Karpas-422 (cell line): ENCODE data around the gene NAT10. TPM values are rescaled to one million over a fixed set of nuclear protein-coding genes. Genes with fewer than 3 reads are reported as not detected.

ENCODE experiments used
- DNase-seq: peaks from one replicate; pipeline ENCODE4 v3.0.0-alpha.2; 2015
- H2AFZ ChIP-seq: fragments of 200-600 bp; sonication (generic); 2 replicates; pipeline ENCODE4 v1.6.1; 2014; ENCODE audit warnings: antibody characterized with exemption, low read length, mixed read lengths
- H3K27ac ChIP-seq: fragments of 200-600 bp; sonication (generic); 2 replicates; pipeline ENCODE4 v1.5.1; 2014; ENCODE audit warnings: mild to moderate bottlenecking, low read length, moderate library complexity
- H3K27me3 ChIP-seq: fragments of 200-600 bp; sonication (generic); 2 replicates; pipeline ENCODE4 v1.6.1; 2014; ENCODE audit warnings: low read length, mixed read lengths
- H3K36me3 ChIP-seq: fragments of 200-600 bp; sonication (generic); 2 replicates; pipeline ENCODE4 v1.6.1; 2014; ENCODE audit warnings: low read length, mixed read lengths; ENCODE audit not compliant: insufficient read depth
- H3K4me1 ChIP-seq: fragments of 200-600 bp; sonication (generic); 2 replicates; pipeline ENCODE4 v1.6.1; 2014; ENCODE audit warnings: mild to moderate bottlenecking, low read length, mixed read lengths
- H3K4me2 ChIP-seq: fragments of 200-600 bp; sonication (generic); 2 replicates; pipeline ENCODE4 v1.6.1; 2014; ENCODE audit warnings: low read length, low read depth, mild to moderate bottlenecking; ENCODE audit not compliant: poor library complexity, severe bottlenecking
- H3K4me3 ChIP-seq: fragments of 200-600 bp; sonication (generic); 2 replicates; pipeline ENCODE4 v1.5.1; 2014; ENCODE audit warnings: mild to moderate bottlenecking, antibody characterized with exemption, low read length, mixed read lengths
- H3K79me2 ChIP-seq: fragments of 200-600 bp; sonication (generic); 2 replicates; pipeline ENCODE4 v1.6.1; 2014; ENCODE audit warnings: mild to moderate bottlenecking, low read length, mixed read lengths
- H3K9ac ChIP-seq: fragments of 200-600 bp; sonication (generic); 2 replicates; pipeline ENCODE4 v1.6.0; 2014; ENCODE audit warnings: low read length
- H3K9me2 ChIP-seq: fragments of 200-600 bp; sonication (generic), shearing (Covaris generic); replicated peaks from 2 replicates; pipeline ENCODE4 v1.6.0; 2014; ENCODE audit warnings: mild to moderate bottlenecking, low read length, moderate library complexity; ENCODE audit not compliant: insufficient read depth
- H3K9me3 ChIP-seq: fragments of 300-700, 200-600 bp; sonication (generic); 2 replicates; pipeline ENCODE4 v1.6.1; 2014; ENCODE audit warnings: low read length, mixed read lengths
- H4K20me1 ChIP-seq: fragments of 200-600 bp; sonication (generic); 2 replicates; pipeline ENCODE4 v1.6.1; 2014; ENCODE audit warnings: mild to moderate bottlenecking, antibody characterized with exemption, low read length, low read depth; ENCODE audit not compliant: insufficient read depth
- total RNA-seq: library from RNA; depleted of rRNA; stranded (reverse); fragments of >200 nt; shearing (Covaris generic); gene quantifications from 2 replicates; pipeline ENCODE4 v1.2.3, GENCODE V29; 2014; ENCODE audit warnings: low replicate concordance

NAT10 gene
- total RNA-seq, 1 experiment from 2014 or later, result 61.0 TPM

GRCh38 chr11:34114471-34114870 is 9.0 kb downstream of the NAT10 start:
- no peak overlapping the region for H3K4me3 ChIP-seq
- H3K79me2 ChIP-seq, result peaks cover 35% of the 10 kb centered on the region
- H3K36me3 ChIP-seq, result peaks cover 76% of the 10 kb centered on the region
- H3K9ac ChIP-seq, result no peak overlapping the region
- H3K4me1 ChIP-seq, result no peaks in the 10 kb centered on the region
- H3K27ac ChIP-seq, result no peak overlapping the region
- no peaks in the 10 kb centered on the region for H3K9me2 ChIP-seq
- no peaks in the 10 kb centered on the region for H3K27me3 ChIP-seq
- DNase-seq, result no peak
- no peaks in the 10 kb centered on the region for H3K9me3 ChIP-seq
- no peak overlapping the region for H3K4me2 ChIP-seq
- 0 out of 2 replicates have a peak, but pooled peaks cover 4% of the 10 kb centered on the region for H4K20me1 ChIP-seq
- no peak overlapping the region for H2AFZ ChIP-seq

DNA sequence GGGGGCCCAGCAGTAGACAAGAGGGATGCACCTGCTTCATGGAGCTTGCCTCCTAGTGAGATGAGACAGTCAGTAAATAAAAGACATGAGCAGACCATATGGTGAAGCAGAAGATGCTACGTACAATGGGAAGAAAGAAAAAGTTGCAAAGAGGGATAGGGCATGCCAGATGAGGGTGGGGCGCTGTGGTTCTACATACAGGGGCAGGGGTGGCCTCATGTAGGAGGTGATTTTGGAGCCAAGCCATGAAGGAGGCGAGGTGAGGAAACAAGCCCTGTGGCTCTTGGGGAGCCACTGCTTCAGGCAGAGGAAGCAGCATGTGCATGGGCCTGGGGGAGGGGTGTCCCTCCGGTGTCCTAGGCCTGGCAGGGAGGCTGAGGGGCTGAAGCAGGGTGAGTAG is 15.2 kb downstream of the NAT10 start:
- Histone ChIP-seq H3K4me3 (no peak overlapping the region), H3K9me2 (no peaks in the 10 kb centered on the region), H3K79me2 (peaks cover 31% of the 10 kb centered on the region), H2AFZ (no peak overlapping the region), H3K36me3 (peaks cover 72% of the 10 kb centered on the region), H3K27ac (no peak overlapping the region), H3K27me3 (no peaks in the 10 kb centered on the region), H3K4me2 (no peak overlapping the region), H3K9me3 (no peaks in the 10 kb centered on the region), H3K4me1 (no peaks in the 10 kb centered on the region), H3K9ac (no peak overlapping the region), H4K20me1 (0 out of 2 replicates have a peak, but pooled peaks cover 1% of the 10 kb centered on the region)
- DNase-seq, result no peak

GRCh38 chr11:34124885-34125668 is 19.6 kb downstream of the NAT10 start:
- Histone ChIP-seq H3K79me2 (peaks cover 34% of the 10 kb centered on the region), H3K9me2 (no peaks in the 10 kb centered on the region), H3K4me1 (no peaks in the 10 kb centered on the region), H4K20me1 (no peaks in the 10 kb centered on the region), H2AFZ (no peak overlapping the region), H3K9me3 (no peaks in the 10 kb centered on the region), H3K27ac (no peak overlapping the region), H3K9ac (no peak overlapping the region), H3K27me3 (no peaks in the 10 kb centered on the region), H3K36me3 (peaks cover 83% of the 10 kb centered on the region), H3K4me2 (no peak overlapping the region), H3K4me3 (no peak overlapping the region)
- no peak for DNase-seq

DNA sequence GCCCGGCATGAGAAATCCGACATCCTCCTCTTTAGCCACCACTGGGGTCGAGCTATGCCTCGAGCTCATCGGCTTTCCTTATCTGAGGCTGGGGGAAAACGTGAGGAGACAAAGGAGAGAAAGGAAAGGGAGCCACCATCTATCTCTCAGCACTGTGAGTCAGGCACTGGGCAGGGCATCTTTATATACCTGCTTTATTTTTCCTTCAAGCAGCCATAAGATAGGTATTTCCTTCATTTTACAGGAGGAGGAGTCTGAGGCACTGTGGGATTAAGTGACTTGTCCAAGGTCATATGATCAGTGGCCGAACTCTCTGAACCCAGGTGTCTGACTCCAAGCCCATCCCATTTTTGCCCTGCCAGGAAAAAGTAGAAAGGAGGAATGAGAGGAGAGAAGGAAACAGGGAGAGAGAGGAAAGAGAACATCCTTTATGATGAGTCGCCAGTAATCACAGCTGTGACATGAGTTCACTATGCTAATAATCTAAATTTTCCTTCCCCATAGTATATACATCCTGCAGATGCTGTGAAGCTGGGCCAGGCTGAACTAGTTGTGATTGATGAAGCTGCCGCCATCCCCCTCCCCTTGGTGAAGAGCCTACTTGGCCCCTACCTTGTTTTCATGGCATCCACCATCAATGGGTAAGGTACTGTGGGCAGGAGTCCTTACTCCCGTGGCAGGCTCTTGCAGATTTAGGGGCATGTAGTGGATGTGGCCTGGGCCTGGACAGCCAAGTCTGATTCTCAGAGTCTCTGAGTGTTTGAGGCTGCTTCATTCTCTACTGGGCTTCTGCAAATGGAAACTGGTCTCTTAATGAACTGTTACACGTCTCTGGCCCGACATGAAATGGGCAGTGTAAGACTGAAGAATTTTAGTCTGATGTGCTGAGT is 21.8 kb downstream of the NAT10 start:
- H3K9me3 ChIP-seq, result no peaks in the 10 kb centered on the region
- no peak overlapping the region for H3K4me3 ChIP-seq
- peaks cover 9% of the 10 kb centered on the region for H3K4me1 ChIP-seq
- H4K20me1 ChIP-seq, result no peaks in the 10 kb centered on the region
- no peak overlapping the region for H3K4me2 ChIP-seq
- H3K79me2 ChIP-seq, result peaks cover 38% of the 10 kb centered on the region
- H3K27me3 ChIP-seq, result no peaks in the 10 kb centered on the region
- peaks cover 85% of the 10 kb centered on the region for H3K36me3 ChIP-seq
- no peak overlapping the region for H2AFZ ChIP-seq
- no peak overlapping the region for H3K9ac ChIP-seq
- H3K9me2 ChIP-seq, result no peaks in the 10 kb centered on the region
- DNase-seq, result no peak
- H3K27ac ChIP-seq, result no peak overlapping the region

GRCh38 chr11:34128824-34129223 is 23.4 kb downstream of the NAT10 start:
- Histone ChIP-seq H3K4me3 (no peak overlapping the region), H3K27ac (no peak overlapping the region), H3K9me2 (no peaks in the 10 kb centered on the region), H3K4me1 (peaks cover 10% of the 10 kb centered on the region), H3K79me2 (peaks cover 38% of the 10 kb centered on the region), H3K27me3 (no peaks in the 10 kb centered on the region), H3K4me2 (no peak overlapping the region), H3K9me3 (no peaks in the 10 kb centered on the region), H3K9ac (no peak overlapping the region), H4K20me1 (no peaks in the 10 kb centered on the region), H3K36me3 (peaks cover 82% of the 10 kb centered on the region), H2AFZ (no peak overlapping the region)
- no peak for DNase-seq

GRCh38 chr11:34132261-34132965 is 27.0 kb downstream of the NAT10 start:
- no peaks in the 10 kb centered on the region for H3K9me2 ChIP-seq
- no peaks in the 10 kb centered on the region for H3K27me3 ChIP-seq
- DNase-seq, result no peak
- peaks cover 16% of the 10 kb centered on the region for H3K79me2 ChIP-seq
- peaks cover 61% of the 10 kb centered on the region for H3K36me3 ChIP-seq
- H3K4me3 ChIP-seq, result no peak overlapping the region
- peaks cover 10% of the 10 kb centered on the region for H3K4me1 ChIP-seq
- H3K27ac ChIP-seq, result no peak overlapping the region
- no peak overlapping the region for H3K4me2 ChIP-seq
- H3K9me3 ChIP-seq, result no peaks in the 10 kb centered on the region
- H4K20me1 ChIP-seq, result no peaks in the 10 kb centered on the region
- H3K9ac ChIP-seq, result no peak overlapping the region
- no peak overlapping the region for H2AFZ ChIP-seq

DNA sequence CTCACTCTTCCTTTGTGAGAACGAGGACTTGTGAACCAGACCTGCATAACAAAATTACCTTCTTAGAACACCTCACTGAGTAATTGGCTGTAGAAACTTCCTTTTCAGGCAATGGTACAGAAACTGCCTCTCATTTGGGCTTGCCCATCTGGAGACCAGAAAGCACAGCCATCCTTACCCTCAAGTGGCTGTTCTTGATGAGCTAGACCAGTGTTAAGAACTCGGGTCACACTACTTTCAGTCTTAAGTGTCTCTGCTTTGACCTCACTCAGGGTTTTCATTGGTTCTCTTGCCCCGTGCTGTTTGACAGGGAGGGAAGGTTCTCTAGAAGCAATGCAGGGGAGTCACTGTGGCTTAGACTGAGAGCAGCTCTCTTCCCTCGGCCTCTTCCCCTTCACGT is 29.3 kb downstream of the NAT10 start:
- peaks cover 52% of the 10 kb centered on the region for H3K36me3 ChIP-seq
- H3K79me2 ChIP-seq, result peaks cover 12% of the 10 kb centered on the region; the same call in 1 of the 2 replicates
- no peak overlapping the region for H3K9ac ChIP-seq
- no peak overlapping the region for H2AFZ ChIP-seq
- no peak overlapping the region for H3K4me2 ChIP-seq
- no peak for DNase-seq
- 0 out of 2 replicates have a peak, but pooled peaks cover 6% of the 10 kb centered on the region for H4K20me1 ChIP-seq
- no peaks in the 10 kb centered on the region for H3K9me3 ChIP-seq
- H3K27ac ChIP-seq, result no peak overlapping the region
- peaks cover 10% of the 10 kb centered on the region for H3K4me1 ChIP-seq
- H3K27me3 ChIP-seq, result no peaks in the 10 kb centered on the region
- no peaks in the 10 kb centered on the region for H3K9me2 ChIP-seq
- H3K4me3 ChIP-seq, result no peak overlapping the region
